ENCODE results near the gene LDB3.

GRCh38 chr10:86685416-86685815 is 17.1 kb downstream of the LDB3 start:
- no peak for TF ChIP-seq CTCF (tag by site-specific recombination; IDR thresholded peaks at IDR 0.05)
- no peak for TF ChIP-seq ZNF561 (tag by site-specific recombination; IDR thresholded peaks at IDR 0.05; ENCODE audit: borderline replicate concordance)
